DMS114 treated with DMSO at 0.1 percent for 48 hours (cell line): ENCODE data around the gene CNIH1.
"Not testable (repeated sequence)": the region's sequence is repeated elsewhere in the genome, so short reads cannot be mapped to it uniquely, and the experiment has no call there.

ENCODE experiments used
- DNase-seq: peaks from one replicate; lab custom pipeline; 2025; ENCODE audit not compliant: unreplicated experiment; lab: John Stamatoyannopoulos, UW

CNIH1 gene

GRCh38 chr14:54385556-54385955, 55.6 kb downstream of the CNIH1 start:
- DNase-seq: no peak

- no peak for DNase-seq
Measured at GRCh38 chr14:54383835-54384234, 57.3 kb downstream of the CNIH1 start.

GRCh38 chr14:54381821-54382220, 59.4 kb downstream of the CNIH1 start:
- DNase-seq: no peak

- not testable (repeated sequence) for DNase-seq
Measured at GRCh38 chr14:54380558-54380957, 60.6 kb downstream of the CNIH1 start.

- not testable (repeated sequence) for DNase-seq
Measured at GRCh38 chr14:54378893-54379292, 62.3 kb downstream of the CNIH1 start.

GRCh38 chr14:54377501-54377900, 63.7 kb downstream of the CNIH1 start:
- DNase-seq: no peak

- DNase-seq: no peak
Measured at GRCh38 chr14:54374117-54374884, 66.9 kb downstream of the CNIH1 start.
